Cortex of kidney (tissue), 1 donor: ENCODE data around the gene EIF4B.
"Not testable (repeated sequence)": the region's sequence is repeated elsewhere in the genome, so short reads cannot be mapped to it uniquely, and the experiment has no call there.

Experiments used
- DNase-seq: peaks from one replicate; lab custom pipeline; 2025; lab: John Stamatoyannopoulos, UW

Gene EIF4B, protein sequence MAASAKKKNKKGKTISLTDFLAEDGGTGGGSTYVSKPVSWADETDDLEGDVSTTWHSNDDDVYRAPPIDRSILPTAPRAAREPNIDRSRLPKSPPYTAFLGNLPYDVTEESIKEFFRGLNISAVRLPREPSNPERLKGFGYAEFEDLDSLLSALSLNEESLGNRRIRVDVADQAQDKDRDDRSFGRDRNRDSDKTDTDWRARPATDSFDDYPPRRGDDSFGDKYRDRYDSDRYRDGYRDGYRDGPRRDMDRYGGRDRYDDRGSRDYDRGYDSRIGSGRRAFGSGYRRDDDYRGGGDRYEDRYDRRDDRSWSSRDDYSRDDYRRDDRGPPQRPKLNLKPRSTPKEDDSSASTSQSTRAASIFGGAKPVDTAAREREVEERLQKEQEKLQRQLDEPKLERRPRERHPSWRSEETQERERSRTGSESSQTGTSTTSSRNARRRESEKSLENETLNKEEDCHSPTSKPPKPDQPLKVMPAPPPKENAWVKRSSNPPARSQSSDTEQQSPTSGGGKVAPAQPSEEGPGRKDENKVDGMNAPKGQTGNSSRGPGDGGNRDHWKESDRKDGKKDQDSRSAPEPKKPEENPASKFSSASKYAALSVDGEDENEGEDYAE

DNA sequence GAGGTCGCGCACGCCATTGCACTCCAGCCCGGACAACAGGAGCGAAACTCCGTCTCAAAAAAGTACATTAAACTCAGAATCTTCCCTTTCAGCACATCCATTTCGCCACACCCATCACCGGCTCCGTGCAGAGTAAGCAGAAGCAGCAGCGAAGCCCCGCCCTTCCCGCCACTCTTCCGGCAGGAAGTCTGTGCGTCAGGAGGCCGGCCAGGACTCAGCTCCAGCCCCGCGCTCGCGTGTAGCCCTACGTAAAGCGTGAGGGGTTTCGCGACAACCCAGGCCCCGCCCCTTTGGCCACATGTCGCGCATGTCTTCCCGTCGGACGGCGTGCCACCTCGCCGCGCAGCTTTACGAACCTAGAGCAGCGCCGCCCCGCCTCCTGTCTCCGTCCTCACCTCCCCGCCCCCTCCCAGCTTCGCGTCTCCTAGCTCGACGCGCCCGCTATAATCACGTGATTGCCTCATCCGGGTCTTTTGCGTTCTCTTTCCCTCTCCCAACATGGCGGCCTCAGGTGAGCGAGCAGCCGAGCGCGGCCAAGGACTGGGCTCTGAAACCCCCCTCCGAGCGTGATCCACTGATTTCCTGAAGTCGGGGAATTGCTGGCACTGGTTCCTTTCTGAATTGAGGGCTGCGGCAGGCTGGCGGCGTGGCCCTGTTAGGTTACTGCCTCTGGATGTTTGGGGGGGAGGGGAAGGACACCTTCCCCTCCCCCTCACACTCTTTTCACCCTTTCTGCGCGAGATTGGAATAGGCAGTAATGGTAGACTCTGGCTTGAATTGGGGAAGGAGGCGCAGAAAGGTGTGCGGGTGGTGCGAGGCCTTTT, at the start of gene EIF4B:
Gene EIF4B (plus strand): TSS at position 471 of the 824 bp plus-strand sequence. CDS start 28 bp downstream, at position 499.
- peak; percentile 58 for DNase-seq

DNA sequence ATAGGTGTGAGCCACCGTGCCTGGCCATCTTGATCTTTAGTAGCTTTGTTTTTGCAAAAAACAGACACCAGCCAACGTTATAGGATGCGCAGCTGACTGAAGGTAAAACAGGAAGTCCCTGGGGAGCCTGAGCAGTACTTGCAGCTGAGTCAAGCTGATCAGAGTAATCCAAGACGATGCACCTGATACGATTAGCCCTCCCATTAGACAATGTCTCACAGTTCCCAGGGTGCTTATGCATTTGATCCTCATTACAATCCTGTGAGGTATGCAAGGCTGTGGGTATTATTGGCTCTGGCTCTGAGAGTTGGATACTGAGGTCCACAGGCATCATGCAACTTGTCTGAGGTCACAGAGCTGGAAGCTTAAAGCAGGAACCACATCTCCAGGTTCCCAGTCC, 49.3 kb upstream of the EIF4B start:
- no peak for DNase-seq

DNA sequence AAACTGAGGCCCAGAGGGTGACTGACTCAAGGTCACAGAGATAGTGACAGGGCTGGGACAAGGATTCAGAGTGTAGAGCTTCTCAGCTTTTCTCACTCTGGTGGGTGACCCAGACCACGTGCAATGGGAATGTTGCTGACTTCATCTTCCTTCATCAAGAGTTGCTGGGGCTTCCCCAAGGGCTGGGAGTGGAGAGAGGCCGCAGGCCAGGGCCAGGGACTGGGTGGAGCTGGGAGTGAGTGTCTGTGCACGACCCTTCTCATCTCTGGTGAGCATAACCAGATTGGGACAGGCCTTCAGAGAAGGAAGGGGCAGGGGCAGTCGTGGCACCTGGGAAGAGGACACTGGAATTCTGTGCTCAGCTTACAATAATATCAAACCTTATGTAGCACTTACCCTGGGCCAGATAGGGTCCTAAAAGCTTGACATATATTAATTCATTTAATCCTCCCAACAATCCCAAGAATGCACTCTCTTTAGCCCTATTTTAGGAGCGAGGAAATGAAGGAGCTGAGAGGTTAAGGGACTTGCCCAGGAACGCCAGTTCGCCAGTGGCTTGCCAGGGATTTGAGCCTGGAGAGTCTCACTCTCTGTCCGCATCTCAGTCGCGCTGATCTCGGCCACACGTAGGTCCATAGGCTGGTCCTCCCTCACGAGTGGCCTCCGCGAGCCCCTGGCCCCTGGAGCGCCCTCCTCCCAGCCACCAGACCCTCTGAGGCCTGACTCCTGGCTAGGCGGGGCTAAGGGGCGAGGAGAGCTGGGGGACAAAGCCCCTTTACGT, 41.5 kb upstream of the EIF4B start:
- DNase-seq = no peak

DNA sequence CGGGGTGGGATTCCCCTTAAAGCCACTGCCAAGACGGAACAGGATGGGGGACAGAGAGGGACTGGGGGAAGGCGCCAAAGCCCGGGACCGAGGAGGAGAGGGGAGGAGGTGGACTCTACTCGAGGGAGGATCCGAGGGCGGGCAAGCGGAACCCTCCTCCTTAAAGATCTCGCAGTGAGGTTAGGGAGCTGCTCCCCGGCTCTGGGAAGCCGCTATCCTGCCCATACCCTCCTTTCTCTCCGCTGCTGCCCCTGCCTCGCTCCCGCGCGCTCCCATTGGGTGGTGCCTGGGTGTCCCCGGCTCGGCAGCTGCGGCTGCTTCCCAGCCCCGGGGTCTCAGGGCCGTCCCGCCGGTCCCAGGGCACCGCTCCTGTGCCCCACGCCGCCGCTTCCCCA, 40.9 kb upstream of the EIF4B start:
- DNase-seq = no peak

DNA sequence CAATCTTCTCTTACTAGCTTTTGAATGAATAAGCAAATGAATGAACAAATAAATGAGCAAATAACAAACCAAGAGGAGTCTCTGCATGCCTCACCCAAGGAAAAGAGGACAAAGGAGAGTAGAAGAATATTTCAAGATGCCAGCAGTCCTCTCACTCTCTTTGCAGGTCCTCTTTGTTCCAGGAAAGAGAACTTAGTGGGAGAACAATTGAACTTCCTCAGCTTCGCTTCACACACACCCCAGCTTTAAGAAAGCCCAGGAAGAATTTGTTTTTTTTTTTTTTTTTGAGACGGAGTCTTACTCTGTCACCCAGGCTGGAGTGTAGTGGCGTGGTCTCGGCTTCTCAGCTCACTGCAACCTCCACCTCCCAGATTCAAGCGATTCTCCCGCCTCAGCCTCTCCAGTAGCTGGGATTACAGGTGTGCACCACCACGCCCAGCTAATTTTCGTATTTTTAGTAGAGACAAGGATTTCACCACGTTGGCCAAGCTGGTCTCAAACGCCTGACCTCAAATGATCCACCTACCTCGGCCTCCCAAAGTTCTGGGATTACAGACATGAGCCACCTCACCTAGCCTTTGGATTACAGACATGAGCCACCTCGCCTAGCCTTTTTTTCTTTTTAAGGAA, 37.0 kb upstream of the EIF4B start:
- DNase-seq = no peak

DNA sequence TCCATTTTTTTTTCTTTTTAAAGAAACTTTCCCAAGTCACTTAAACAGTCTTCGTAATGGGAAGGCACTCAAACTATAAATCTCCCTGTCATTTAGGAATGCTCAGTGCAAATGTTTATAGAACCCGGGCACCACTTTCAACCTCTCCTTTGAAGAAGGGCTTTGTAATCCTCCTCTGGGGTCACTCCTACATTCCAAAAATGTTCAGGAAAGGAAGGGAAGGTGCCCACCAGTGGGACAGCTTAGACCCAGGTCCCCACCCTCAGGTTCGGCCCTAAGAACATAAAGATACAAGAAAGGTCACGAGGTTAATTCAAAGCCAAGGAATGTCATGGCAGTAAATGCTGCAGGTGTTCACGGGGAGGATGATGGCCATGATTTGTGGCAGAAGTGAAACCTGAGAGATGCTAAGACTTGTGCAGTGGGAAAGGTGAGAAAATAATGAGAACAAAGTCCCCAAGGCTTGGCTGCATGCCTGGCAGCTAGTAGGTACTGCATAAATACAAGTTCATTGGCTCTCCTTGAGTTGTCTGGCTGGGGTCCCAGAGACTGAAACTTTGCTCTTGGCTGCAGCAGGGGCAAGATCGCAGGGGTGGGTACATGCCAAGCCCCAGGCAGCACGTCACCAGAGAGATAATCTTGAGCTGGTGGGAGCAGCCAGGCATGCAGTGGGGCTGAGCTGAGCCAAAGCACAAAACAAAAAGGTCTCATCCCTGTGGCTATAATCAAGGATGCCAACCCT, 36.3 kb upstream of the EIF4B start:
- DNase-seq = no peak

DNA sequence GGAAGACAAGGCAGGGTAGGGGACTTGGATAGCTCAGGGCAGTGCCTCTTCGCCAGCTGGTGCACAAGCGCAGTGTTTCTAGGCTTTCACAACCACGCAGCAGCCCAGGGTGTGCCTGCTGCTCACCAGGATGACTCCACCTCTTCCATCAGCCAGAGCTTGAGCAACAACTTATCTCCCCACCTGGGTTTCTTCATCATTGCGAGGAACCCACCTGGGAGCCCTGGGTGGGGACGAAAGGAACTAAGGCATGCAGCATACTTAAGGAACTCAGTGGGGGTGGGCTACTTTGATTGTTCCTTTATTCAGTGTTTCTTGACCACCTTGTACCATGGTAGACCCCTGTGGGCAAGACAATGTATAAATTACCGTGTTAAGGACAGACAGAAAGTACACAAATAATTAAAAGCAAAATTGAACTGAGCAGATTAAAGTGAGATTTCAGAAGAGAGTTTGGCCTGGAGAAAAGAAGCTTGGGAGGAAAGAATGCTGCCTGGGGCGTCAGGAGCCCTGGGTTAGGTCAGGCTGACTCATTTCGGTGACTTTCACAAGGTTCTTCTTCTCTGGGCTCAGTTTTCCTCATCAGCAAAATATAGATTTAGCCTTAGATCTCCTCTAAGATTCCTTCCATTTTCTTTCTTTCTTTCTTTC, 34.5 kb upstream of the EIF4B start:
- DNase-seq = no peak

DNA sequence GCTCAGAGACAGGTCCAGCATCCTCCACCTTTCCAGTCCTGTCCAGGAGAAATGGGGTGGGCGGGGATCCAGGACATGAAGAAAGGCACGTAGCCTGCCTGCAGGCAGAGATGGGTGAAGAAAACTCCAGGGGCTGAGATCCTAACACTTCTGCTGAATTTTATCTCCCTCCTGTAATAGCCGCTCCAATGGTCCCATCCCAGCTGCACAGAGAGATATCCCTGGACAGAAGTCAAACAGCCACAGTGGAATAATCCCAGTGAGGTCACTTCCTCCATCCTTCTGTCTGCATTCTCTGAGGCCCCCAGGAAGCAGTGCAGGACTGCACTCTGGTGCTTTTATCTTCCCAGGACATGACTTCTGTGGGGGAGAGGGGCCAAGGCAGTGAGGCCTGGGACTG, 31.1 kb upstream of the EIF4B start:
- no peak for DNase-seq

DNA sequence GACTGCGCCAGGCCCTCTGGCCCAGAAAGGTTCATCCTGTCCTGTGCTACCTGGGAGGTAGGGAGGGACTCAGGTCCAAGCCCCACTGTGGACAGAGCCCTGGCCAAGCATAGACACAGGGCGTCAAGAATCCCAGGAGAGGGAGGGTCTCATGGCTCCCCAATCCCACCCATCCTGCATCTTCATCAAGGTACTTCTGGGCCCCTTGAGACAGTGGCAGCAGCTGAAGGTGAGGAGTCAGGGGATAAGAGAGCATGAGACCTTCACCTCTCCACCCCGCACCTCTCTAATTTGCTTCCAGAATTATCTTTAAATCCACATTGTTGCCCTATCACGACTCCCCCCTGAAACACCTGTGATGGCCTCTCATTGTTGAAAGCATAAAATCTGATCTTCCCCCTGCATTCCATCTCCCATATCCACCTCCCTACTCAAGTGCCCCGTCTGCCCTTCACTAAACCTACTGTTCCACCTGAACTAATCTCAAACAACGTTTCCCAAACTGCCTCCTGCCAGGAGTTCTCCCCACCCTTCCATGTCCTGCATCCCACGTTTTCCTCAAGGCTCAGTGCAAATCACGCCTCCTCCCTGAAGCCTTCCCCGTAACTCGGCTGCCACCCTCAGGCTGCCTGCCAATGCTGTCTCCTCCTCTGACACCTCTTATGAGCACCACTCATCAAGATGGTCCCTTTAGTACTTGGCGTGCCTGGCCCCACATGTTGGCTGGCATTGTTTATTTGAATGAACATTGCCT, 30.3 kb upstream of the EIF4B start:
- DNase-seq = no peak

DNA sequence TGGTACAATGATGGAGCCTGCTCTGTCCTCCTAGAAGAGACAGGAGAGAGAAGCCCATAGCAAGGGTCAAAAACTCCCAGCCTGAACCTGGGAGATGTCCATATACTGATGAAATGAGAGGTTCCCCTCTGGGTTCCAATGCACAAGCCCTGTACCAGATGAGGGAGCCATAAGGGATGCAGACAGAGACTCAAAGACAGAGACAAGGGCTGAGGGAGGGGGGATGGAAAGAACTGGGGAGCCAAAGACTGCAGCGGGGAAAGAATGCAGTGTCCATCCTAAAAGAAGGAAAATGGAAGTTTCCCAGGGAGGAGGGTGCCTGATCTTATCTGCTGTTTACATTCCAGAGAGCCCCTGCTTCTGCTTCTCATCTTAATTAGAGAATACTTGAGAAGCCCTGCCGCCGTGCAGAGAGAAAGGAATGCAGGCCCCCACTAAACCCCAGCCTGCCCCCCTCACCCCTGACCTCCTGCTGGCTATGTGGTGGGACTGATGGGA, 29.6 kb upstream of the EIF4B start:
- DNase-seq = no peak

DNA sequence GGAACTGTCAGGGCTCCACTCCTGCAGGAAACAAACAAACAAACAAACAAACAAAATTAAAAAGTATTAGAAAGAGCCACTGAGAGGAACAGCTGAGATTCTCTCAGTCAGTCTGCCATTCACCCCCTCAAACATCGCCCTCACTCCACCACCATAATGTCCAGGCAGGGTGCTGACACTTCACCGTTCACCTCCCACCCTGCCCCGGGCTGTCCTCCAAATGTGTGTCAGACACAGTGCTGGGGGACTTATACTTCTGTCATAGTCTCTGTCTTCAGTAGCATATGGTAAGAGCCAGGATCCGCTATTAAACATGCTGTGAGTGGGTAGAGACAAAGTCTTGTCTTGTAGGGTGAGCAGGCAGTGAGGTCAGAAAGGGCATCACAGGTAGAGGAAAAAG, 29.1 kb upstream of the EIF4B start:
- no peak for DNase-seq

DNA sequence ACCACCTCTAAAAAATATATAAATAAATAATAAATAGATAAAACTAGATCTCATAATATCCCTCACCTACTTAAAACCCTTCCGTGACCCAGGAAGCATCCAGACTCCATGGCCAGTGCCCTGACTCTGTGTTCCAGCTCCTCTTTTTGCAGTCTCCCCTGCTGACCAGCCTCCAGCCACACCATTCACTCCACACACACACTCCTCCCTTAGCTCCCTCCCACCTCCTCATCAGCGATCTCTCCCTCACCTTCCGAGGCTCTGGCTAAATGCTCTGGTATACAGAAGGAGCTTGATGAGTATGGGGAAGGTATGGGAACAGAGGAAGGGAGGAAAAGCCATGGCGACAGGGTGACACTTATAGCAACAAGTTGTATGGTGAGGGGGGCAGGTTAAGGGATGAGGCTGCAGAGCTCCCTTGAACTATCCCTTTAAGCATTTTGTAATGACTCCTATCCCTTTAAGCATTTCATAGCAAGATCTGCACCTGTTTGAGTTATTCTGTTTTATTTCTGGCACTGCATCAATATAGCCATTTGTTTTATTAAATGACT, 26.1 kb upstream of the EIF4B start:
- DNase-seq = no peak

DNA sequence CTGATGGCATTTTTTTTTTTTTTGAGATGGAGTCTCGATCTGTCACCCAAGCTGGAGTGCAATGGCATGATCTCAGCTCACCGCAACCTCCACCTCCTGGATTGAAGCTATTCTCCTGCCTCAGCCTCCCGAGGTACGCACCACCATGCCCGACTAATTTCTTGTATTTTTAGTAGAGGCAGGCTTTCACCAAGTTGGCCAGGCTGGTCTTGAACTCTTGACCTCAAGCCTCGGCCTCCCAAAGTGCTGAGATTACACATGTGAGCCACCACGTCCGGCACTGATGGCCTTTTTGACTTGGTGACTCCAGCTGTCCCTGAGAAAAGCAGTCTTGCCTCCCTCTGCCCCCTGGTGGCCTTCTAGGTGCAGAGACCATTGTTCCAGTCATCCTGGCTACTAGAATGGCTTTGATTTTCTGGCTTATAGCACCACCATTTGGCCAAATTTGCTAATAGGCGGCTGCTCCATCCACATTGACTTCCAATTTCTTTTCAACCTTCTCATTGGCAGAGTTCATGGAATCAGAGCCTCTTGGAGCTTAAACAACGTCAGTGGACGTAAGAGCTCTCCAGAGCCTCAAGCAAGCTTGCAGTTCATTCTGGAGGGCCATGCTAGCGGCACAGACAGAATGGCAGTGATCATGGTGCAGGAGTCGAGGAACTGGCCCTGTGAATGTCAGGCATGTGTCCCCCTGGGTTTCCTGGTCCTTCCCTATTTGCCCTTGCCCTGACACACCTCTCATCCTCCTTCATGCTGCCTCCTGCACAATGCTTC, 25.4 kb upstream of the EIF4B start:
- DNase-seq = no peak

DNA sequence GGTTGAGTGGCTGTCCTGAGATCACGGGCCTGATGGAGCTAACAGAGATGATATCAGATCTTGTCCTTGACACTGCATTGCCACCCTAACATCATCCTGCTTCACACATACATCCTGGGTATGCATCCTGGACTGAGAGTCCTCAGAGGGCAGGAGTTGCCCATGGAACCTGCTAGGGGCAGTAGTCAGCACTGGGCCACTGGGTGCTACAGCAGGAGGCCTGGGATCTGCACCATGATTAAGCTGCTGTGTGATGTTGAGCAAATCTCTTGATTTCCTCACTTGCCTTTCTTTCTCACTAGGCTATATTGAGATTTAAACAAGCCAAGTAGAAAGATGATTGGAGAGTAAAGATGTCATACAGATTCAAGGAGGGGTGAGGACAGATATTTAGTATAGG, 22.1 kb upstream of the EIF4B start:
- no peak for DNase-seq

DNA sequence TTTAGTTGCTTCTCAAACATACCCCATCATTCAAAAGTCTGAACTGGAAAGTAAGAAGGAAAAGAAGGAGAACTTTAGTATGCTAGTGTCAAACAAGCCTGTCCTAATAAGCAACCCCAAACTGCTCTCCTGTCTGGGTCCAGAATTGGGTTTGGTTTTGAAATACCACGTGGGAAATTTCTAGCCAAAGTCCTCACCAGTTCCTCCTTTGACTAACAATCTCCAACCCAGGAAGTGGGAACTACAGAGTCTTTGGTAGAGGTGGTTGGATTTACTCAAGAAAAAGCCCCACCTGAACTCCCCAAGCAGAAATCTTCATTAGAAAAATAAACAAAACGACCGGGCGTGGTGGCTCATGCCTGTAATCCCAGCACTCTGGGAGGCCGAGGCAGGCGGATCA, 17.4 kb upstream of the EIF4B start:
- DNase-seq = no peak

DNA sequence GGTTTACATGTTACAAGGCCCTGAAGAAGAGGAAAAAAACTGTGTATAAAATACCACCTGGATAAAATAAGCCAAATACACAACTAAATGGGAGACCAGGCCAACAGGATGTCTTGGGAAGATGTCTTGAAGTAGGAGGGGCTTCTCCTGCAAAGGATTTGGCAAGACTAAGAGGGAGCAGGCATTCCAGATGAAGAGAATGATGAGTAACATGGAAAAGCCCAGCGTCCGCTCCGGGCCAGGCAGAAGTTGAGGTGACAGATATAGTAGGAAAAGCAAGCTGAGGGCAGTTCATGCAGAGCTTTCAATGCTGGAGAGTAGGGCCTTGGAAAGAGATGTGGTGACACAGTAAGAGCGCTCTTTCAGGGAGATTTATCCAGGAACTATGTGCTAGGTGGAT, 16.1 kb upstream of the EIF4B start:
- no peak for DNase-seq

DNA sequence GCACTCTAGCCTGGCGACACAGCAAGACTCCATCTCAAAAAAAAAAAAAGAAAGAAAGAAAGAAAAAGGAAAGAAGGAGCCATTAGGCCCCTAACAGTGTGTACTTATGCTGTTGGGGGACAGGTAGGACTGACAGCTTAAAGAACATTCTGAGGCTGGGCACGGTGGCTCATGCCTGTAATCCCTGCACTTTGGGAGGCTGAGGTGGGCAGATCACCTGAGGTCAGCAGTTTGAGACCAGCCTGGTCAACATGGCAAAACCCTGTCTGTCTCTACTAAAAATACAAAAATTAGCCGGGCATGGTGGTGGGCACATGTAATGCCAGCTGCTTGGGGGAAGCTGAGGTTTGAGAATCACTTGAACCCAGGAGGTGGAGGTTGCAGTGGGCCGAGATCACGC, 14.0 kb upstream of the EIF4B start:
- DNase-seq = not testable (repeated sequence)
